ENCODE results near the gene KIF6.

DNA sequence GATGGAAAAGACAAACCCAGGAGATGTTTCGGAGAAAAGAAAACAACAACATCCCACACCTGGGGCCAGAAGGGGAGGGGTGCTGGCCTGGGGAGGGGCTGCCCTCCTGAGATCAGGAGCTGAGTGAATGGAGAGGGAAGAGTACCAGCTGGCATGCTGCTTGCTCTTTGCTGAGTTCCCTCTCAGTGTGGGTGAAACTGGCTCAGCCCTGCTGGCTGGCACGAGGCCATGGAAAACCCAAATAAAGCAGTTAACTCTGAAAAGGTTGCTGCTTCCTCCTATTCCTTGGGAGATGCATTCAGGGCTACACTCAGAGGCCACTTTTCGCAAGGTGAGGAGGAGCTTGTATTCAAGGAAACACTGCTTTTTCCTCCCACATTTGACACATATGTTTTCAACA is 394.7 kb downstream of the KIF6 start:
- TF ChIP-seq, protein P1, sequence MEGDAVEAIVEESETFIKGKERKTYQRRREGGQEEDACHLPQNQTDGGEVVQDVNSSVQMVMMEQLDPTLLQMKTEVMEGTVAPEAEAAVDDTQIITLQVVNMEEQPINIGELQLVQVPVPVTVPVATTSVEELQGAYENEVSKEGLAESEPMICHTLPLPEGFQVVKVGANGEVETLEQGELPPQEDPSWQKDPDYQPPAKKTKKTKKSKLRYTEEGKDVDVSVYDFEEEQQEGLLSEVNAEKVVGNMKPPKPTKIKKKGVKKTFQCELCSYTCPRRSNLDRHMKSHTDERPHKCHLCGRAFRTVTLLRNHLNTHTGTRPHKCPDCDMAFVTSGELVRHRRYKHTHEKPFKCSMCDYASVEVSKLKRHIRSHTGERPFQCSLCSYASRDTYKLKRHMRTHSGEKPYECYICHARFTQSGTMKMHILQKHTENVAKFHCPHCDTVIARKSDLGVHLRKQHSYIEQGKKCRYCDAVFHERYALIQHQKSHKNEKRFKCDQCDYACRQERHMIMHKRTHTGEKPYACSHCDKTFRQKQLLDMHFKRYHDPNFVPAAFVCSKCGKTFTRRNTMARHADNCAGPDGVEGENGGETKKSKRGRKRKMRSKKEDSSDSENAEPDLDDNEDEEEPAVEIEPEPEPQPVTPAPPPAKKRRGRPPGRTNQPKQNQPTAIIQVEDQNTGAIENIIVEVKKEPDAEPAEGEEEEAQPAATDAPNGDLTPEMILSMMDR (optimal IDR thresholded peaks at IDR 0.05 in 1 of 3, IDR thresholded peaks at IDR 0.05 in 1 of 3, conservative IDR thresholded peaks at IDR 0.05 in 1 of 3; ENCODE audit: extremely low read depth in 1 of 3, insufficient read depth in 2 of 3, low read length in 3 of 3) = no peak
- TF ChIP-seq EZH2 (IDR thresholded peaks at IDR 0.05; ENCODE audit: low read length) = no peak
